Keratinocyte (primary cell): ENCODE results near the gene SBK2. TPM values are rescaled to one million over a fixed set of nuclear protein-coding genes. Genes with fewer than 3 reads are reported as not detected.

Source experiments
- DNase-seq: peaks from one replicate; pipeline ENCODE4 v3.0.0-alpha.2; 2011; ENCODE audit warnings: low read depth, missing footprints, low spot score
- FAIRE-seq: peaks from 2 replicates; lab custom pipeline; 2011; peaks lifted over from hg19 to GRCh38; lab: Jason Lieb, UNC
- H2AFZ ChIP-seq: 2 replicates; pipeline ENCODE4 v1.6.0; 2012; ENCODE audit warnings: low read length, control low read depth, inconsistent platforms; ENCODE audit not compliant: control insufficient read depth
- H3K27ac ChIP-seq: 2 replicates; pipeline ENCODE4 v1.5.1; 2011; ENCODE audit warnings: low read length; ENCODE audit not compliant: control insufficient read depth, insufficient read depth
- H3K27me3 ChIP-seq: 3 replicates; pipeline ENCODE4 v1.6.0; 2011; ENCODE audit warnings: low read length; ENCODE audit not compliant: control insufficient read depth, insufficient read depth; ENCODE audit errors: extremely low read depth
- H3K36me3 ChIP-seq, 2 experiments: 2 replicates in 1 of 2; 3 replicates in 1 of 2; pipeline ENCODE4 v1.5.1; 2011; ENCODE audit warnings: low read length in 2 of 2, mild to moderate bottlenecking in 1 of 2; ENCODE audit not compliant: control insufficient read depth in 2 of 2, insufficient read depth in 2 of 2; ENCODE audit errors: extremely low read depth in 1 of 2
- H3K4me1 ChIP-seq: 3 replicates; pipeline ENCODE4 v1.5.1; 2011; ENCODE audit warnings: low read length; ENCODE audit not compliant: control insufficient read depth, insufficient read depth; ENCODE audit errors: extremely low read depth
- H3K4me2 ChIP-seq: 3 replicates; pipeline ENCODE4 v1.6.0; 2011; ENCODE audit warnings: low read depth, low read length; ENCODE audit not compliant: control insufficient read depth, insufficient read depth; ENCODE audit errors: extremely low read depth
- H3K4me3 ChIP-seq, 3 experiments: fragments of 200-600 bp in 1 of 3; sonication (generic) in 1 of 3; 2 replicates in 2 of 3; 3 replicates in 1 of 3; pipeline ENCODE4 v1.5.1; 2011 to 2016; ENCODE audit warnings: low read length in 3 of 3, mild to moderate bottlenecking in 3 of 3, control low read depth in 2 of 3, inconsistent platforms in 1 of 3, low read depth in 1 of 3, mixed read lengths in 1 of 3, mixed run types in 1 of 3, moderate library complexity in 1 of 3; ENCODE audit not compliant: control insufficient read depth in 2 of 3, insufficient read depth in 2 of 3; ENCODE audit errors: extremely low read depth in 1 of 3
- H3K79me2 ChIP-seq: 2 replicates; pipeline ENCODE4 v1.6.0; 2012; ENCODE audit warnings: low read length; ENCODE audit not compliant: control insufficient read depth, insufficient read depth
- H3K9ac ChIP-seq: 3 replicates; pipeline ENCODE4 v1.6.0; 2011; ENCODE audit warnings: low read length; ENCODE audit not compliant: control insufficient read depth, insufficient read depth; ENCODE audit errors: extremely low read depth
- H3K9me1 ChIP-seq: 3 replicates; pipeline ENCODE4 v1.6.0; 2011; ENCODE audit warnings: low read length; ENCODE audit not compliant: control insufficient read depth, insufficient read depth; ENCODE audit errors: extremely low read depth
- H3K9me3 ChIP-seq: 2 replicates; pipeline ENCODE4 v1.5.1; 2012; ENCODE audit warnings: low read depth, low read length; ENCODE audit not compliant: control insufficient read depth
- H4K20me1 ChIP-seq: 3 replicates; pipeline ENCODE4 v1.6.0; 2011; ENCODE audit warnings: low read length; ENCODE audit not compliant: control insufficient read depth, insufficient read depth; ENCODE audit errors: extremely low read depth
- EZH2 ChIP-seq: IDR thresholded peaks from one replicate; pipeline ENCODE4 v1.6.1; 2012; ENCODE audit warnings: inconsistent platforms, mild to moderate bottlenecking, low read length, moderate library complexity
- dilution Hi-C: fragments of 300-500 bp; cut with MboI; formaldehyde crosslinking; loops from one replicate; pipeline ENCODE4 v1.7.0; 2020; ENCODE audit warnings: low sequenced_read_pairs; ENCODE audit not compliant: extremely low pct_ligation_motif_present
- polyA plus RNA-seq, 5 experiments: library from polyadenylated mRNA; depleted of rRNA in 3 of 5; stranded (reverse) in 3 of 5; stranded (forward) in 1 of 5; unstranded in 1 of 5; fragments of >200 nt; gene quantifications; 1 replicate in 1 of 5; 2 replicates in 3 of 5; 3 replicates in 1 of 5; pipeline versions ENCODE4 v1.2.1 to v1.2.3, GENCODE V29; 2011 to 2012; ENCODE audit warnings: missing spikeins in 2 of 5, low read depth in 1 of 5, low replicate concordance in 1 of 5
- TF ChIP-seq, protein P1 (sequence below), 3 experiments: IDR thresholded peaks in 1 of 3; conservative IDR thresholded peaks in 1 of 3; optimal IDR thresholded peaks in 1 of 3; 2 replicates in 2 of 3; 3 replicates in 1 of 3; pipeline versions ENCODE3 to v1.5.1; 2011; ENCODE audit warnings: low read length in 3 of 3, mild to moderate bottlenecking in 3 of 3, moderate library complexity in 2 of 3, control low read depth in 1 of 3, inconsistent platforms in 1 of 3; ENCODE audit not compliant: insufficient read depth in 2 of 3; ENCODE audit errors: extremely low read depth in 1 of 3

Gene SBK2
- polyA plus RNA-seq, 1 donor (not counting 4 experiments of a cell fraction or from before 2014, with no cell fraction given), result not detected

DNA sequence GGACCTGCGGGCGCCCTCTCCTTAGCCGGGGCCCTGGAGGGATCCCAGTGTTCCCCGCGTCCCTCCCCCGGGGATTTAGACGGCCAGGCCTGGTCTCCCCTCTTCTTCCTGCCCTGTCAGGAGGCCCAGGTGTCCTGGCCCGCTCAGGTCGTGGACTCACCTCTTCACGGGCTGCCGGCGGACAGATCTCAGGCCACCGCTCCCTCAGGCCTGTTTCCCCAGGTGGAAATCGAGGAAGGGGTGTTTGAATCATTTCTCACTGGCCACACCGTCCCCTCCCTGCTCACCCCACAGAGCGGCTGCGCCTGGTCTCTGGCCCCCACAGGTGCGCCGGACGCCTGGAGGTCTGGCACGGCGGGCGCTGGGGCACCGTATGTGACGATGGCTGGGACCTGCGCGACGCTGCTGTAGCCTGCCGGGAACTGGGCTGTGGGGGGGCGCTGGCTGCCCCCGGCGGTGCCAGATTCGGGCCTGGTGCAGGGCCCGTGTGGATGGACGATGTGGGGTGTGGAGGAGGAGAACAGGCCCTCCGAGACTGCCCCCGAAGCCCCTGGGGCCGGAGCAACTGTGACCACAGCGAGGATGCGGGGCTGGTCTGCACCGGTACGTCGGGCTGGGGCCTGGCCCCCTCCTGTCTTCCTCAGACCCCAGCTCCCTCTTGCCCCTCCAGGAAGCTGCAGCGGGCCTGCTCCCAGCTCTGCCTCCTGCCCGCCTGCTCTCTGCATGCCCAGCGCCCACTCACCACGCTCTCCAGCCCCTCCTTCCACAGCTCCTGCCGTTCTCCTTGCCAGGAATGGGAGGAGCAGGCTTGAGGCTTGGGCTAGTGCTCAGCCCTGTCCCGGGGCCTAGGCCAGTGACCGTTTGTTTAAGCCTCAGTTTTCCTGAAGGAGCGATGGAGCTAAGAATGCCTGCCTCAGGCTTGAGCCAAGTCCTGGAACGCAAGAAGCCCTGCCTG lies 46.2 kb downstream of the SBK2 start:
- H3K27ac ChIP-seq, result no peak overlapping the region
- no peak overlapping the region for H2AFZ ChIP-seq
- no peaks in the 10 kb centered on the region for H3K9me3 ChIP-seq
- no peak for TF ChIP-seq EZH2
- TF ChIP-seq, protein P1, sequence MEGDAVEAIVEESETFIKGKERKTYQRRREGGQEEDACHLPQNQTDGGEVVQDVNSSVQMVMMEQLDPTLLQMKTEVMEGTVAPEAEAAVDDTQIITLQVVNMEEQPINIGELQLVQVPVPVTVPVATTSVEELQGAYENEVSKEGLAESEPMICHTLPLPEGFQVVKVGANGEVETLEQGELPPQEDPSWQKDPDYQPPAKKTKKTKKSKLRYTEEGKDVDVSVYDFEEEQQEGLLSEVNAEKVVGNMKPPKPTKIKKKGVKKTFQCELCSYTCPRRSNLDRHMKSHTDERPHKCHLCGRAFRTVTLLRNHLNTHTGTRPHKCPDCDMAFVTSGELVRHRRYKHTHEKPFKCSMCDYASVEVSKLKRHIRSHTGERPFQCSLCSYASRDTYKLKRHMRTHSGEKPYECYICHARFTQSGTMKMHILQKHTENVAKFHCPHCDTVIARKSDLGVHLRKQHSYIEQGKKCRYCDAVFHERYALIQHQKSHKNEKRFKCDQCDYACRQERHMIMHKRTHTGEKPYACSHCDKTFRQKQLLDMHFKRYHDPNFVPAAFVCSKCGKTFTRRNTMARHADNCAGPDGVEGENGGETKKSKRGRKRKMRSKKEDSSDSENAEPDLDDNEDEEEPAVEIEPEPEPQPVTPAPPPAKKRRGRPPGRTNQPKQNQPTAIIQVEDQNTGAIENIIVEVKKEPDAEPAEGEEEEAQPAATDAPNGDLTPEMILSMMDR (optimal IDR thresholded peaks at IDR 0.05 in 1 of 3, IDR thresholded peaks at IDR 0.05 in 1 of 3, conservative IDR thresholded peaks at IDR 0.05 in 1 of 3; ENCODE audit: extremely low read depth in 1 of 3, insufficient read depth in 2 of 3, low read length in 3 of 3), result no peak
- H3K4me1 ChIP-seq, result peaks cover 28% of the 10 kb centered on the region
- no peaks in the 10 kb centered on the region for H3K79me2 ChIP-seq
- H3K9ac ChIP-seq, result no peak overlapping the region
- no peak overlapping the region for H3K4me2 ChIP-seq
- H3K4me3 ChIP-seq, result no peak overlapping the region
- no peaks in the 10 kb centered on the region for H4K20me1 ChIP-seq
- no peak for FAIRE-seq
- peaks cover 40% of the 10 kb centered on the region for H3K27me3 ChIP-seq
- dilution Hi-C loops, result no loop called here
- peaks cover 3% of the 10 kb centered on the region for H3K9me1 ChIP-seq
- DNase-seq, result no peak
- peaks cover 0 to 5% of the 10 kb centered on the region in 2 experiments for H3K36me3 ChIP-seq

DNA sequence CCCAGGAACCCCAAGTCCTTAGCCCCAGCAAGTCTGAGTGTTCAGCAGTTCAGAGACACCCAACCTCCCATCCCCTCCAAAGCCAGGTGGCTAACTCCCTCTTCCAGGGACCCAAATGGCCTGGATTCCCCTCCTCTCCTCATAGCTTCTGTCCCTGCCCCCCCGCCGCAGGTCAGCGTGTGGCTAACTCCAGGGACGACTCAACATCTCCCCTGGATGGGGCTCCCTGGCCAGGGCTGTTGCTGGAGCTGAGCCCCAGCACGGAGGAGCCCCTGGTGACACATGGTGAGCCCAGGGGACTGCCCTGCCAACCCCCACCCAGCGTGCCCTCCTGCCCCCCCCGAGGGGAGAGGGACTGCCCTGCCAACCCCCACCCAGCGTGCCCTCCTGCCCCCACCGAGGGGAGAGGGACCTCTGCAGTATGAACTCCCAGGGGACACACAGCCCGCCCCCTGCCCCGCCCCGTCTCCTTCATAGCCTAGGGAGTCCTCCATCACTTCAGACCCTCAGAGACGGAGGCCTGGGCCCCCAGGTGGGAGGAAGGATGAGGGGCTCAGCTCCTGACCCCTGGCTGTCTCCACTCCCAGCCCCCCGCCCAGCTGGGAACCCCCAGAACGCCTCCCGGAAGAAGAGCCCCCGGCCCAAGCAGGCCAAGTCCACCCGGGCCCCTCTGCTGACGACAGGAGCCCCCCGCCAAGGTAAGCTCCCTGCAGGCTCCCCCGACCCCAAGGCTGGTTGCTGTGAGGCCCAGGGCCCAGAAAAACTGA lies 47.0 kb downstream of the SBK2 start:
- H3K4me1 ChIP-seq, result peaks cover 28% of the 10 kb centered on the region
- TF ChIP-seq, protein P1 (optimal IDR thresholded peaks at IDR 0.05 in 1 of 3, IDR thresholded peaks at IDR 0.05 in 1 of 3, conservative IDR thresholded peaks at IDR 0.05 in 1 of 3; ENCODE audit: extremely low read depth in 1 of 3, insufficient read depth in 2 of 3, low read length in 3 of 3), result no peak
- no peak for TF ChIP-seq EZH2
- no peak overlapping the region for H3K27ac ChIP-seq
- no peak overlapping the region for H2AFZ ChIP-seq
- H3K4me3 ChIP-seq, result no peak overlapping the region
- no peak for DNase-seq
- dilution Hi-C loops, result no loop called here
- no peak overlapping the region for H3K9ac ChIP-seq
- no peak overlapping the region for H3K4me2 ChIP-seq
- no peaks in the 10 kb centered on the region for H4K20me1 ChIP-seq
- peaks cover 0 to 5% of the 10 kb centered on the region in 2 experiments for H3K36me3 ChIP-seq
- FAIRE-seq, result no peak
- H3K9me3 ChIP-seq, result no peaks in the 10 kb centered on the region
- H3K27me3 ChIP-seq, result peaks cover 40% of the 10 kb centered on the region
- H3K9me1 ChIP-seq, result peaks cover 3% of the 10 kb centered on the region
- H3K79me2 ChIP-seq, result no peaks in the 10 kb centered on the region
